Activated CD4-positive, alpha-beta T cell treated with anti-CD3 and anti-CD28 coated beads for 4 hours (primary cell): ENCODE measurements around the gene NUCB2.
"Not testable (repeated sequence)": the region's sequence is repeated elsewhere in the genome, so short reads cannot be mapped to it uniquely, and the experiment has no call there.

Experiments used
- DNase-seq, 2 donors: peaks; one replicate each; pipeline ENCODE4 v3.0.0-alpha.2; 2020

Gene NUCB2

DNA sequence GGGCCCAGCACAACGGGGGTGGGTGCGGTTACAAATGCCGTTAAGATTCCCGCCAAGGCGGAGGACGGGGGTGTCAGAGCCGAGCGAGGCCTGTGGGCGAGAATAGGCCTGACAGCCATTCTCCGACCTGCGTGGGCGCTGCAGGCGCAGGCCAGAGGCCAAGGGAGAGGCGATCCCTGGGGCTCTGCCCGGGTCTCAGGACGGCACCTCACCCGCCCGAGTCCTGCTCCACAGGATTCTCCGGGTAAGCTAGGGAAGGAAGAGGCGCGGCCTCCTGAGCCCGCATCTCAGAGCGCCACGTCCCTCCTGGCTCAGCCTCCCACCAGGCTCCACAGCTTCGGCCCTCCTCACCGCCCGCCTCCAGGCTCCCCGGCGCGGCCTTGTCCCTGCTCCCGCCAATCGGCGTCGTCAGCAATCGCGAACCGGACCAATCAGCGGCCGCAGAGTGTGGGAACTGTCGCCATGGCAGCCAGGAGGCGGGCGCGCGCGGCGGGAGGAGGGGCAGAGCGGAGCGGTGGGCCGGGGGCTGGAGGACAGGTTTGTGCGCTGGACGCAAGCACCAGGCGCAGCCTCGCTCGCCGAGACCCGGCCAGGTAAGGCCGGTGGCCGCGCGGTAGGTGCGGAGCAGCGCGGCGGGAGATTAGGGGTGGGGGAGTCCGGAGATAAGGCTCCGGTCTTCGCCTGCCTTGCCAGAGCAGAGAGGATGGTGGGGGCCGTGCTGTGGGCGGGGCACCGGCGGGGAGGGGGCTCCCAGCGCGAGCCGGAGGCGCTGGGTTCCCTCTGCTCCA is at the start of gene NUCB2:
Gene NUCB2, plus strand, starts transcription at position 504 of the 788 bp plus-strand sequence. CDS start 18,585 bp downstream, outside the sequence.
- peak; percentile 95 to 97 for DNase-seq

DNA sequence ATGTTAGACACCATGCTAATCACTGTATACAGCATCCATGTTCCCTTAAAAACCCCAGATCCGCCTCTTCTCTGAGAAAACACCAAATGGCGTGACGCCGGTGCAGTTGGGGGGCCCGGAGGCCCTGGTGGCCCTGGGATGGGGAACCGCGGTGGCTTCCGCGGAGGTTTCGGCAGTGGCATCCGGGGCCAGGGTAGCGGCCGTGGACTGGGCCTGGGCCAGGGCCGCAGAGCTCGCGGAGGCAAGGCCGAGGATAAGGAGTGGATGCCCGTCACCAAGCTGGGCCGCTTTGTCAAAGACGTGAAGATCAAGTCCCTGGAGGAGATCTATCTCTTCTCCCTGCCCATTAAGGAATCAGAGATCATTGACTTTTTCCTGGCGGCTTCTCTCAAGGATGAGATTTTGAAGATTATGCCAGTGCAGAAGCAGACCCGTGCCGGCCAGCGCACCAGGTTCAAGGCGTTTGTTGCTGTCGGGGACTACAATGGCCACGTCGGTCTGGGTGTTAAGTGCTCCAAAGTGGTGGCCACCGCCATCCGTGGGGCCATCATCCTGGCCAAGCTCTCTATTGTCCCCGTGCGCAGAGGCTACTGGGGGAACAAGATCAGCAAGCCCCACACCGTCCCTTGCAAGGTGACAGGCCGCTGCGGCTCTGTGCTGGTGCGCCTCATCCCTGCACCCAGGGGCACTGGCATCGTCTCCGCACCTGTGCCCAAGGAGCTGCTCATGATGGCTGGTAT is 48.2 kb upstream of the NUCB2 start:
- not testable (repeated sequence) for DNase-seq

DNA sequence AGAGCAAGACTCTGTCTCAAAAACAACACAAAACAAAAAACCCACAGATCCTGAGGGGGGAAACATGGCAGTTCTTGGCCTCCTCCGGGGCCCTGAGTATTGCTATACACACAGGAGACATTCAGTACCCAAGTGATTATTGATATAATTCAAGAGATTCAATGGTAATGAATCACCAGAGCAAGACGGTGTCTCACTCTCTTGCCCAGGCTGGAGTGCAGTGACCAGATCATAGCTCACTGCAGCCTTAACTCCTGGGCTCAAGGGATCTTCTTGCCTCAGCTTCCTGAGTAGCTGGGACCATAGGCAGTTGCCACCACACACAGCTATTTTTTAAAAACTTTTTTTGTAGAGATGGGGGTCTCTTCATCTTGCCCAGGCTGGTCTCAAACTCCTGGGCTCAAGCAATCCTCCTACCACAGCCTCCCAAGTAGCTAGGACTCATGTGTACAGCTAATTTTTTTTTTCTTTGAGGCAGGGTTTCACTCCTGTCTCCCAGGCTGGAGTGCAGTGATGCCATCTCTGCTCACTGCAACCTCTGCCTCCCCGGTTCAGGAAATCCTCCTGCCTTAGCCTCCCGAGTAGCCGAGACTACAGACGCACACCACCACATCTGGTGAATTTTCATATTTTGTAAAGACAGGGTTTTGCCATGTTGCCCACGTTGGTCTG is 46.9 kb upstream of the NUCB2 start:
- no peak for DNase-seq

DNA sequence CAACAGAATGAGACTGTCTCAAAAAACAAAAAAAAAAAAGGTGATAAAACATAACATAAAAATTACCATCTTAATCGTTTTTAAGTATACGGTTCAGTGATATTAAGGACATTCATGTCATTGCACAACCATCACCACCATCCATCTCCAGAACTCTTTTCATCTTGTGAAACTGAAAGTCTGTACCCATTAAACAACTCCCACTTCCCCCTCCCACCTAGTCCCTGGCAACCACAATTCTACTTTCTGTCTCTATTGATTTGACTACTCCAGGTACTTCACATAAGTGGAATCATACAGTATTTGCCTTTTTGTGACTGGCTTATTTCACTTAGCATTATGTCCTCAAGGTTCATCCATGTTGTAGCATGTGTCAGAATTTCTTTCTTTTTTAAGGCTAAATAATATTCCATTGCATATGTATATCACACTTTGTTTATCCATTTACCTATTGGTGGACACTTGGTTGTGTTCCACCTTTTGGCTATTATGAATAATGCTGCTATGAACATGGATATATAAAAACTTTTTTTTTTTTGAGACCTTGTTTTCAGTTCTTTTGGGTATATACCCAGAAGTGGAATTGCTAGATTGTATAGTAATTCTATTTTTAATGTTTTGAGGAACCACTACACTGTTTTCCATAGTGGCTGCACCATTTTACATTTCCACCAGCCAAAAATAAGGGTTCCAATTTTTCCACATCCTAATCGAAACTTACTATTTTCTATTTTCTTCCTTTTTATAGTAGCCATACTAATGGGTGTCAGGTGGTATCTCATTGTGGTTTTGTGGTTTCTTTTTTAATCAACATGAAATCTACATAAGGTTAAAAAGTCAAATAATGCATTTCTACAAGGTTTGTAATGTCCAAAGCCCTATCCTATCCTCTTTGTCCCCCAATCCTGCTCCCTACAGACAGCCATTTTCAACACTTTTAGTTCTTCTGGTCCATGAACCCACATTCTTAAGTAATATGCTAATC is 45.4 kb upstream of the NUCB2 start:
- peak; percentile 32 to 37 for DNase-seq

DNA sequence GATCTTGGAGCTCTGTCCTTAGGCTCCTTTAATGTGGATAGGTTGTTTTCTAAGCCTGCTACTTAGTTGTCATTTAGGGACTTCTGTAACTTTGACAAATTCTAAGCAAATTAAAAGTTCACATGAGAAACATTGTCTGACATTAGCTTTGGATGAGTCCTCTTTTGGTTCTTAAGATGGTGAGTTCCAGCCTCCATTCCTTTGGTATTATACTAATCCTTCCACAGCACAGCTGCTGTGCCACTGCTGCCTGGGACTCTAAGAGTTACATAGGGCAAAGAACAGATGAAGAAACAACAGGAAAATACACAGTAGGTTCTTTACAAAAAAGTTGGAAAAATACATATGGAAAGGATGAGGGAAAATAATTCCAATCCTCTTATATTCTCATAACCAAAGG is 43.4 kb upstream of the NUCB2 start:
- DNase-seq, result no peak

DNA sequence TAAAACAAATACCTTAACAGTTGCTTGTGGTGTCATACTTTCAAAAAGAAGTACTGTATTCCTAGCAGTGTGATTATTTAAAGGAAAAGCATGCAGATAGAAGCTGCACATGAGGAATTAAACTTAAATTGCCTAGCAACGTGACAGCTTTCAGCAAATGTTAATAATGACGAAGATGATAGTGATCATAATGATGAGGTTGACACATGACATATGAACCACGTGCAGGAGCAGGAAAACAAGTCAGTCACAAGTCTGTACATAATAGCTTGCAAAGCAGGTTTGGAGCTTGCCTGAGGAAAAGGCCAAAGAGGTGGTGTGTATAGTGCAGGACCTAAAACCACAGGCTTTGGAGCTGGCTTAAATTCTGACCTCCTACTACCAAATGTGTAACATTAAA is 38.2 kb upstream of the NUCB2 start:
- DNase-seq, result no peak

DNA sequence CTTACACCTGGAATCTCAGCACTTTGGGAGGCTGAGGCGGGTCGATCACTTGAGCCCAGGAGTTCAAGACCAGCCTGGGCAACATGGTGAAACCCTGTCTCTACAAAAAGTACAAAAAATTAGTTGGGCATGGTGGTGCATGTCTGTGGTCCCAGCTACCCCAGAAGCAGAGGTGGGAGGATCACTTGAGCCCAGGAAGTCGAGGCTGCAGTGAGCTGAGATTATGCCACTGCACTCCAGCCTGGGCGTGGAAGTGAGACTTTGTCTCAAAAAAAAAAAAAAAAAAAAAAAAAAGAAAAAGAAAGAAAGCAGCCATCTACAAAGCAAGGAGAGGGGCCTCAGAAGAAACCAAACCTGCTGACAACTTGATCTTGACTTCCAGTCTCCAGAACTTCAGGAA is 36.6 kb upstream of the NUCB2 start:
- DNase-seq, result not testable (repeated sequence)

DNA sequence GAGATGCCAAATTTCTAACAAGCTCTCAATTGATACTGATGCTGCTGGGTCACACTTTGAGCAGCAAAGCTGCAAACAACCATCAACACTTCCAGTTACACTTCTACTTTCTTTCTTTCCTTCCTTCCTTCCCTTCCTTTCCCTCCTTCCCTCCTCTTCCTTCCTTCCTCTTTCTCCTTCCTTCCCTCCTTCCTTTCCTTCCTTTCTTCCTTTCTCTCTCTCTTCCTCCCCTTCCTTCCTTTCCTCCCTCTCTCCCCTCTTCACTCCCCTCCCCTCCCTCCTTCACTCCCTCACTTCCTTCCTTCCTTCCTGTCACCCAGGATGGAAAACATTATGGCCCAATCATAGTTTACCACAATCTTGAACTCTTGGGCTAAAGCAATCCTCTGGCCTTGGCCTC is 35.8 kb upstream of the NUCB2 start:
- no peak for DNase-seq

DNA sequence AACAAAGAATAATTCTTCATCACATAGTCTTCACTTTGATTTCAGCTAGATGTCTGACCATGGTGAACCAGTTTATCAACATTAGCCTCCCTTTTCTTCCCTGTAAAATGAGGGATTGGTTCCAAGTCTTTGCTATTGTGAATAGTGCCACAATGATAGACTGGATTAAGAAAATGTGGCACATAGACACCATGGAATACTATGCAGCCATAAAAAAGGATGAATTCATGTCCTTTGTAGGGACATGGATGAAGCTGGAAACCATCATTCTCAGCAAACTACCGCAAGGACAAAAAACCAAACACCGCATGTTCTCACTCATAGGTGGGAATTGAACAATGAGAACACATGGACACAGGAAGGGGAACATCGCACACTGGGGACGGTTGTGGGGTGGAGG is 33.6 kb upstream of the NUCB2 start:
- DNase-seq, result not testable (repeated sequence)

DNA sequence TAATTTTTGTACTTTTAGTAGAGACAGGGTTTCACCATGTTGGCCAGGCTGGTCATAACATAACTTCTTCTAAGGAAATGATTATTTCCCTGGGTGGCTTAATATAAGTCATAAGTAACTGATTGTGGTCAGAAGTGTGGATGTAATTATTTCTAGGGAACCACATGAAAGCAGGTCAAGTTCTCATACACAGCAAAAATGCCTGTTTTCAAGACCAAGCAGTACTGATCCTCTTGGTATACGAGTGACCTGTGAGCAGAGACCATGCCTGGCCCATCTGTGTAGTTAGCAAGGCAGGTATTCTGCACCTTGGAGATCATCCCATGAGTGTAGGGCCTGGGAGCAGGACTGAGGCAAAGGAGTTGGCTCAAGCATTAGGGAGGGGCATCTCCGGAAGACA is 32.5 kb upstream of the NUCB2 start:
- no peak for DNase-seq

DNA sequence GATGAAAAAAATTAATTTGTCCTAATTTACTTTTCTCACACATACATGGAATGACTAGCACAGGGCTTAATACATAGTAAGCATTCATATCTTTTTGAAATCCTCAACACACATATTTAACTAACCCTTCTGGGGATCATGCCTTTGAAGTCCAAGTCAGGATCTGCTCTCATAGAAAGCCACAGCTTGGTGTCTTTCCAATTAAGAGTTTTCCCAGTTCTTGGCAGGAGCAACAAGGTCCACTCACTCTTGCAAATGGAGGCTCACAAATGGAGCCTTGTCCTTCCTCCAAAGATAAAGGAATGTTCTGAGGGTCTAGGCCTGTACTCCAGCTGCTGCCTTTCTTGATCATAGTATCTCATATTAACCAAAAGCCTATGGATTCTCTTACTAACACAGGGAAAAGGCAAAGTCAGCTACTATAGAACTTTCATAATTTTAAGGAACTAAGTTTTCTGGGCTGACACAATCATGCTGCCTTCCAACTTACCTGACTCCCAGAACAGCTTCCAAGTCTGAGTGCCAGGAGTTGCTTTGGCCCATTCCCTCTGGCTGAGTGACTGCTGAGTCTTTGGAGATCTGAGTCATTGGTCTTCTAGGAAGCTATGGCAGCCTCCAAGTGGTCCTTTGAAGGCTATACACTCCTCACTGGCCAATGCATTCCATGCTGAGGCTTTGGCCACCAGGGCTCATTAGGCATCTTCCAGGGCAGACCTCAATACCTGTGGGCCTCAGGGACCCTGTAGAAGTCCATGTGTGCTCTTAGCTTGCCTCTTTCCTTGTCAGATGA is 25.8 kb upstream of the NUCB2 start:
- no peak for DNase-seq

DNA sequence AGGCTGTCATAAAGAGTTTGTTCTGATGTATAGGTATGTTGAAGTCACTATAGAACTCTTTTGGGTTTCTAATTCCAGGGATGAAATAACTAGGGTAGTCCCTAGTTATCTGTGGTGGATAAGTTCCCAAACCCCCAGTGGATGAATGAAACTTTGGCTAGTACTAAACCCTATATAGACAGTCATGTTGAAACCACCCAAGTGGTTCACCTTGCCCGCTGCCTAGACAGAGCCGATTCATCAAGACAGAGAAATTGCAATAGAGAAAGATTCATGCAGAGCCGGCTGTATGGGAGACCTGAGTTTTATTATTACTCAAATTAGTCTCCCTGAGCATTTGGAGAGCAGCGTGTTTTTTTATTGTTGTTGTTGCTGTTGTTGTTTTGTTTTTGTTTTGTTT is 23.8 kb upstream of the NUCB2 start:
- no peak for DNase-seq

DNA sequence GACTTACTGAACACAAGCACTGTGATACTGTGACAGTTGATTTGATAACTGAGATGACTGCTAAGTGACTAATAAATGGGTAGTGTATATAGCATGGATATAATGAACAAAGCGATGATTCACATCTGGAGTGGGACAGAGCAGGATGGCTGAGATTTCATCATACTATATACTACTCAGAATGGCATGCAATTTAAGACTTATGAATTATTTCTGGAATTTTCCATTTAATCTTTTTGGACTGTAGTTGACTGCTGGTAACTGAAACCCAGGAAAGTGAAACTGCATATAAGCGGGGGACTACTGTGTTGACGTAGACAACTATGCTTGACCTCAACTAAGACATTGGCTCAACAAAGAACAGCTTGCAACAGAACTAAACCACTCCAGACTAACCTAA is 20.0 kb upstream of the NUCB2 start:
- DNase-seq, result no peak

DNA sequence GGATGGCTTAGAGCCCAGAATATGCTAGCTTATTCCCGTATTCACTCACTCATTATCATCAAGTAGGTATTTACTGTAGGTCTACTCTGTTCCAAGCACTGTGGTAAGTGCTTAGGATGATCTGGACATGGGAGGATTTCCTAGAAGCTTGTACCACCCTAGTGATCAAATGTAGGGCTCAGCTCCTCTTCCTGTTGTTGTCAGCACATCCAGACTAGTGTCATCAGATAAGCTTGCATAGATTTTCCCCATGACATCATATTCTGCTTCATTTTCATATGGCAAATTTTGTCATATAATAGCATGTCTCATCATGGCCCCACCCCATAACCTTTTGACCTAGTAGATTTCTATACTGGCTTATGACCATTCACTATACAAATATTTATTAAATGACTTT is 19.3 kb upstream of the NUCB2 start:
- DNase-seq, result no peak

DNA sequence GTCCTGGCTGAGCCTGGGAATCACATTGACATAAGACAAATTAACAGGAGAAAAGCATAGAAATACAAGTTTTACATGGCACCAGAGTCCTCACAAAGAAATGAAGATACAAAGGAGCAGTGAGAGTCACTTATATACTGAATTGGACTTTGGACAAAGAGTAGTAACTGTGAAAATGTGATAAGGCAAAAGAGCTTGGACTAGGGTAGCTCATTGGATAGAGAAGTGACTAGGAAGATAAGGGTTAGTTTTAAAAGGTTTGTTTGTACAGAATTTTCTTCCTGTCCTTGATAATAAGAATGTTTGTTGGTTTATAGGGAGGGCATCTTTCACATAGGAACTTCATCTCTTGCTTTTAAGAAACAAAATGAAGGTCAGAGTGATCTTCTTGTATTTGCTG is 17.9 kb upstream of the NUCB2 start:
- no peak for DNase-seq

DNA sequence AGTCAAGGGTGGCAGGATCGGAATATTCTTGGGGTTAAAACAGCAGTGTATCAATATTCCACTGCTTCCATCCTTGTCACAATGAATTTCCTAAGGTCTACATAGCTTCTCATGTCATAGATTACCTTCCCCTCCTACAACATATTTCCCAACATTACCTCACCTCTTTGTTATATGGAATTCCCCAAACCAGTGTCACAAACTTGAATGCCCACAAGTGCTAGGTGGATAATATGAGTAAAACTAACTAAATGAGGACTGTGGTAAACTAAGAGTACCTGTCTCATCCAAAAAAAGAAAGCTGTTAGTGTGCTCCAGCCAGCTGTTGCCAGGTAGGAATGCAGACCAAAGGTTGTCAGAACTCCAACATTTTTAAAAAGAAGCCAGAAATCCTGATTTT is 17.0 kb upstream of the NUCB2 start:
- no peak for DNase-seq

DNA sequence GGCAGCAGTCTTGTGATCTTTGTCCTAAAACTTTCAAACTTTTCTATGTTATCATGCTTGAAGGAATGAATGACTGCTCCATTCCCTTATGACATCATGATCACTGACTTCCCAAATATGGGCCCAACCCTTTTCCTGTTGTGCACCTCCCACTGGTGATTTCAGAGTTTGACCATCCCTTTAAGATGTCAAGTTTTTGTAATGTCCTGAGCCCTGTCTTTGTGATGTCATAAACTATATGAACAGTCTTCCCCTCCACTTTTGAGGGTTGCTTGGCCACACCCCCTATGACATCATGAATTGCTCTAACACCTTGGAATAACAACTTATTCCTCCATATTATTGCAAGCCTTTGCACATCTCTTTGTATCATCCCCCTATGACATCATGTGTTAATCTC is 16.5 kb upstream of the NUCB2 start:
- no peak for DNase-seq

DNA sequence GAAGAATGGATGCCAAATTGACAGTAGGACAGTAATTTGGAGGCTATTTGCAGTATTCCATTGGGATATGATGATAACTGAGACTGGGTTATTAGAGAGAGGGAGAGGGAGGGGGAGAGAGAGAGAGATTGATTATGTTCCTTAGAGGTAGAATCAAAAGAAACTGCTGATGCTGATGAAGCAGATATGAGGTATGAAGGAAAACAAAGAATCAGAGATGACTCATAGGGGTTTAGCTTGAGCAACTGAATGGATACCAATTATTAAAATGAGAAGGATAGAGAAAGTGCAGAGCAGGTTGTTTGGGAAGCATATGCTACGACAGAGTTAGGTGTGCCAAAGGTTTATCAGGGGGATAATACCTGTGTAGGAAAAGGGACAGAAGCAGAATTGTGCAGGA is 12.8 kb upstream of the NUCB2 start:
- DNase-seq, result no peak

DNA sequence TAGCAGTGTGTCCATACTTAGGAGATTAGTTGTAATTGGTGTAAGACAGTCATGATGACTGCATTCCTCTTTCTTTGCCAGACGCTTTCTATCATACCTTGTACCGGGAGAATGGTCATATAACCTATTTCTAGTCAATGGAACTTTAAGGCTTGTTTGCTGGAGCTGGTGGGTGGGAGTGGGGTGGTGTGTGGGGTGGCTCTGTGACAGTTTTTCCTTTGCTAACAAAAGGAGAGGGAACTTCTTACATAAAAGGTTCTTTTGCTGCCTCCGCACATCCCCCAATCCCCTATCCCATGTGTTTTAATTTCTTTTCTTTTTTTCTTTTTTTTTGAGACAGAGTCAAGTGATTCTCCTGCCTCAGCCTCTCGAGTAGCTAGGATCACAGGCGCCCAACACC is 9.8 kb upstream of the NUCB2 start:
- no peak for DNase-seq

DNA sequence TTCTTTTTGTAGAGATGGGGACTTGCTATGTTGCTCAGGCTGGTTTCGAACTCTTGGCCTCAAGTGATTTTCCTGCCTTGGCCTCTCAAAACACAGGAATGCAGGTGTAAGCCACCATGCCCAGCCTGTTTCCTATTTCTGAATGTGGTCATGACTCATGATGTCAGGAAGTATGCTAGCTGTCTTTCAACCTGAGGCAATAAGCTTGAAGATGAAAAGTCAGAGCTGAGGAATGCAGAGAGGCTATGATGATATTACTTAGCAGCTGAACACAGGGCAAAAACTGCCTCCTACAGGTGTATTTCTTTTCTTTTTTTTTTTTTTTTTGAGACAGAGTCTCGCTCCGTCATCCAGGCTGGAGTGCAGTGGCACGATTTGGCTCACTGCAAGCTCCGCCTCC is 9.0 kb upstream of the NUCB2 start:
- no peak for DNase-seq

DNA sequence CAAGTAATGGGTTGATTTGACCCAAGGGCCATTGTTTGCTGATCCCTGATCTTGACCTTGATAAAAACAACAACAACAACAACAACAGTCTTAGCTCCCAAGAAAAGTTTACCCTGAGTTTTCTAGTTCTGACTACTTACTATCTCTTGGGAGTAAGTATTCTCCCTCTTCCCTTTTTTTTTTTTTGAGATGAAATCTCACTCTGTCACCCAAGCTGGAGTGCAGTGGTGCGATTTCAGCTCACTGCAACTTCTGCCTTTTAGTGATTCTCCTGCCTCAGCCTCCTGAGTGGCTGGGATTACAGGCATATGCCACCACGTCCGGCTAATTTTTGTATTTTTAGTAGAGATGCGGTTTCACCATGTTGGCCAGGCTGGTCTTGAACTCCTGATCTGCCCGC is 8.0 kb upstream of the NUCB2 start:
- DNase-seq, result not testable (repeated sequence)

DNA sequence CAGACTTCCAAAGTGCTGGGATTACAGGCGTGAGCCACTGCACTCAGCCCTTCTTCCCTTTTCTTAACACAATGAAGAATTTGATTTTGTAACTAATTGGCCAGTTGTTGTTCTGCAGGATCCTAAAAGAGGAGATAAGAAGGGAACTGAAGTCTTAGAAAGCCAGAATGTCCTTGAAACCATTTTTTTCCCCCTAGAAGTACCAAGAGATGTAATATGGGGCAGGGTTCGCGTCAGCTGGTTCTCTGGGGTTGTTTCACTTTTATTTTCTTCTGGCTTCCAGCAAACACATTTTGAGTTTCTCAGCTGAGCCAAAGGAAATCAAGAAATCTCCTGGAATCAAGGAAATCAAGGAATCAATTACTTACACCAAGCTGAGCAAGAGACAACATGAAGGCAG is 7.6 kb upstream of the NUCB2 start:
- DNase-seq, result no peak
